T47D (cell line): ENCODE measurements around the gene ABHD8.

Experiments
- DNase-seq, 2 experiments: peaks; one replicate each; pipeline versions ENCODE4 v3.0.0 to v3.0.0-alpha.2; 2011 to 2012; ENCODE audit warnings: low read depth in 1 of 2, low spot score in 1 of 2
- JUND ChIP-seq: IDR thresholded peaks from 2 replicates; pipeline ENCODE4 v1.6.1; 2012; ENCODE audit warnings: low read depth
- in situ Hi-C: cut with HindIII; loops from 2 replicates; pipeline ENCODE4 v1.10.0; 2016; ENCODE audit warnings: low sequenced_read_pairs, low pct_unique_long_range_greater_than_20kb

ABHD8 gene, protein sequence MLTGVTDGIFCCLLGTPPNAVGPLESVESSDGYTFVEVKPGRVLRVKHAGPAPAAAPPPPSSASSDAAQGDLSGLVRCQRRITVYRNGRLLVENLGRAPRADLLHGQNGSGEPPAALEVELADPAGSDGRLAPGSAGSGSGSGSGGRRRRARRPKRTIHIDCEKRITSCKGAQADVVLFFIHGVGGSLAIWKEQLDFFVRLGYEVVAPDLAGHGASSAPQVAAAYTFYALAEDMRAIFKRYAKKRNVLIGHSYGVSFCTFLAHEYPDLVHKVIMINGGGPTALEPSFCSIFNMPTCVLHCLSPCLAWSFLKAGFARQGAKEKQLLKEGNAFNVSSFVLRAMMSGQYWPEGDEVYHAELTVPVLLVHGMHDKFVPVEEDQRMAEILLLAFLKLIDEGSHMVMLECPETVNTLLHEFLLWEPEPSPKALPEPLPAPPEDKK

GRCh38 chr19:17303167-17303939, at the start of gene ABHD8:
Gene ABHD8, minus strand, starts transcription at chr19:17303425. Its CDS starts 1,809 bp downstream, at chr19:17301616.
- peak; percentile 91 to 95 for DNase-seq
- in situ Hi-C loops, result no loop called here
- TF ChIP-seq JUND, result no peak

DNA sequence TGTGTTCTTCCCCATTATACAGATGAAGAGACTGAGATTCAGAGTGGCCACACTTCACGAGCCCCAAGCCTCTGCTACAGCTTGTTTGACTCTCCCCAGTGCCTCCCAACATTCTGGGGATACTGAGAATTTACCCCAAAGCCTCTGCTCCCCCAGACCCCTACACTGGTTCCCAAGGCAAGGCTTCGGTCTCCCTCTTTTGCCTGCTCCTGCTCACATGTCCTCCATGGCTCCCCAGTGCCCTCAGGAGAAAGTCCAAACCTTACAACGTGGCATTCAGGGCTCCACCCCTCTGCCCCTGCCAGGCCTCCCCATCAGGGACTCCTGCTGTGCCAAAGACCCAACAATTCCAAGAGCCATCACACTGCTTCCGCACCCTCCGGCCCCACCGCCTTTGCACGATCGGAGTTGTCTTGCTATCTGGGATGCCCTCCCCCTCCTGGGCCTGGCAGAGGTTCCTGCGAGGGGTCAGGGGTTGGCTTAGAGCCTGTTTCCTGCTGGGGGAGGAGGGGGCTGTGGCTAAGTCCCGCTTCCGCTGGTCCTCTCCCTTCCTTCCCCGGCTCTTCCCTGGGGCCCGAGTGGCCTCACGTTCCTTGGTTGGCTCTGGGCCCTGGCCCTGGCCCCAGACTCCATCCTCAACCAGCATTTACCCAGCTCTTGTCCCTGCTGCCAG, 49.5 kb upstream of the ABHD8 start:
- in situ Hi-C loops, result no loop called here
- no peak for DNase-seq
- no peak for TF ChIP-seq JUND

- in situ Hi-C loops, result no loop called here
- DNase-seq, result no peak
- TF ChIP-seq JUND, result no peak
Observed at GRCh38 chr19:17351815-17352435, 48.7 kb upstream of the ABHD8 start.

- in situ Hi-C loops, result no loop called here
- no peak for TF ChIP-seq JUND
- DNase-seq, result no peak
Observed at GRCh38 chr19:17348700-17349099, 45.5 kb upstream of the ABHD8 start.

DNA sequence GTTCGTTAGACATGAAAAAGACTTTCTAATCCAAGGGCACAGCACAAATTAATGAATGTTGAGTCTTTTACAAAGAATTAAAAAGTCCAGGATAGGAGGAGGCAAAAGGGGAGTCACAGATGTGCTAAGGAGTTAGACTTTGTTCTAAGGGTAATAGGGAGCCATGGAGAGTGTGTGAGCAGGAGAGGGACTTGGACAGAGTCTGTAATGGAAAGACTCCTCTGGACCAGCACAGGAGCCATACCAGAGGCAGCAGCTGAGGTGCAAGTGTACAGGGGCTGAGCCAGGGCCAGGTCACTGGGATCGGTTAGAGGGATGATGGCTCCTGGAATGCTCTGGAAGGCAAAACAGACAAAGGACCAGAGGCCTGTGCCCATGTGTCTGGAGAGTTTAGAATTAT, 44.7 kb upstream of the ABHD8 start:
- in situ Hi-C loops, result no loop called here
- TF ChIP-seq JUND, result no peak
- DNase-seq, result no peak

- DNase-seq, result no peak
- in situ Hi-C loops, result no loop called here
- no peak for TF ChIP-seq JUND
Observed at GRCh38 chr19:17347361-17347760, 44.1 kb upstream of the ABHD8 start.

DNA sequence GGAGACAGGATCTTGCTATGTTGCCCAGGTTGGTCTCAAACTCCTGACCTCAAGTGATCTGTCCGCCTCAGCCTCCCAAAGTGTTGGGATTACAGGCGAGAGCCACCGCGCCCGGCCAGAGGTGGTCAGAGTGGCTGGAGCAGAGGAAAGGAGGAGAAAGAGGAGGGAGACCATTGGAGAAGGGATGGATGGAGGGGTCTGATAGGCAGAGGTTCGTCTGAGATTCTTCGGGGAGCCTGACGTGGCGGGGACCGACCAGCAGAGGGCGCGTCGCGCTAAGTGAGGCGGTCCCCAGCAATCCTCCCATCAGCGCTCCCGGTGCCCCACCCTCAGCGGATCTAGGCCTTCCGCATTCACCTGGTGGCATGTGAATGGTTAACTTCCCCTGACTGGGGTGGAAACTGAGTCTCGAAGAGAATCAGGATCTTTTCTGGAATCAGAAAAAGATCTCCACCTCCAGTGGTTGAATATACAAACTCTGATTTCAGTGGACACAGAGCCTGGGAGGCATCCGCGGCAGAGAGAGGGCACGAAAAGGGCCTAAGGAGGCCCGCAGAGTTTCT, 43.0 kb upstream of the ABHD8 start:
- no peak for TF ChIP-seq JUND
- in situ Hi-C loops, result no loop called here
- peak; percentile 59 to 65 for DNase-seq

DNA sequence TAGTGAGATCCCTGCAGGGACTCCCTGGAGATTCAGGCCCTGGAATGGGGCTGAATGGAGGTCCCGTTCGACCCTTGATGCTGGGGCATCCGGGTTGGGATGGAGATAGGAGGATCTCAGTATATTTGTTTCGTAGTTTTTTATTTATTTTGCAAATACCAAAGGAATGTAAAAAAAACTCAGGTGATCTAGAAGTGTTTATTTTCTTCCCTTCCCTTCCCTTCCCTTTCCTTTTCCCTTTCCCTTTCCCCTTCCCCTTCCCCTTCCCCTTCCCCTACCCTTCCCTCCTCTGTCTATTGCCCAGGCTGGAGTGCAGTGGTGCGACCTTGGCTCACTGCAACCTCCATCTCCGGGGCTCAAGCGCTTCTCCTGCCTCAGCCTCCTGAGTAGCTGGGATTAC, 38.6 kb upstream of the ABHD8 start:
- TF ChIP-seq JUND, result no peak
- in situ Hi-C loops, result no loop called here
- DNase-seq, result no peak

DNA sequence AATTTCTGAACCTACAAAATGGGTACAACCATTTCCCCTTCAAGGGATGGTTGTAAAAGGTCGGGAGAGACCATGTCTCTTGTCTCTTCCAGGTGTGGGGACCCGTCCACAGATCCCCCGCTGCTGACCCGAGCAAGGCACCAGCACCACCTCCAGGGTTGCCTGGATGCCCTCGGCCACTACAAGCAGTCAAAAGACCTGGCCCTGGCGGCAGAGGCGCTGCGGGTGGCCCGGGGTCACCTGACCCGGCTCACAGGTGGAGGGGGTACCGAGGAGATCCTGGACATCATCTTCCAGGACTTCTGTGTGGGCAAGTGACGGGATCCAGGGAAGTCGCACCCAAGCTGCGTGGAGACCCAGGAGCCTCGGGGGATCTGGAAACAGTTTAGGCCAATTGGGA, 38.2 kb upstream of the ABHD8 start:
- in situ Hi-C loops, result no loop called here
- DNase-seq, result no peak
- no peak for TF ChIP-seq JUND

GRCh38 chr19:17340871-17341357, 37.7 kb upstream of the ABHD8 start:
- in situ Hi-C loops, result no loop called here
- peak in 1 of 2 experiments; percentile 49 for DNase-seq
- no peak for TF ChIP-seq JUND

GRCh38 chr19:17340302-17340870, 37.2 kb upstream of the ABHD8 start:
- TF ChIP-seq JUND, result no peak
- in situ Hi-C loops, result no loop called here
- DNase-seq, result peak in 1 of 2 experiments; percentile 63
